Raji (cell line): ENCODE results near the gene GUCY2D.

Experiments
- POLR2A ChIP-seq: IDR thresholded peaks from 2 replicates; pipeline ENCODE4 v1.6.1; 2011; ENCODE audit warnings: low read depth, low read length, control low read depth; ENCODE audit not compliant: insufficient read depth

The GUCY2D gene

GRCh38 chr17:8007836-8008235 lies 5.4 kb downstream of the GUCY2D start:
- no peak for TF ChIP-seq POLR2A

GRCh38 chr17:8012045-8012580 lies 9.7 kb downstream of the GUCY2D start:
- no peak for TF ChIP-seq POLR2A

GRCh38 chr17:8012996-8013640 lies 10.7 kb downstream of the GUCY2D start:
- no peak for TF ChIP-seq POLR2A

- no peak for TF ChIP-seq POLR2A
Measured at GRCh38 chr17:8013731-8014557, 11.5 kb downstream of the GUCY2D start.

GRCh38 chr17:8014558-8014850 lies 12.1 kb downstream of the GUCY2D start:
- TF ChIP-seq POLR2A = no peak

GRCh38 chr17:8015236-8015956 lies 13.0 kb downstream of the GUCY2D start:
- no peak for TF ChIP-seq POLR2A

- TF ChIP-seq POLR2A = no peak
Measured at GRCh38 chr17:8015957-8016631, 13.7 kb downstream of the GUCY2D start.

GRCh38 chr17:8016632-8017424 lies 14.4 kb downstream of the GUCY2D start:
- TF ChIP-seq POLR2A = no peak

GRCh38 chr17:8018436-8018835 lies 16.0 kb downstream of the GUCY2D start:
- TF ChIP-seq POLR2A = no peak

- TF ChIP-seq POLR2A = no peak
Measured at GRCh38 chr17:8019166-8019565, 16.8 kb downstream of the GUCY2D start.

- no peak for TF ChIP-seq POLR2A
Measured at GRCh38 chr17:8019665-8020650, 17.5 kb downstream of the GUCY2D start.

GRCh38 chr17:8020776-8021564 lies 18.6 kb downstream of the GUCY2D start:
- no peak for TF ChIP-seq POLR2A
